Measurements from ENCODE around the gene USP7.
A peak's percentile ranks its signal among the peaks of the same experiment; 100 is the strongest.

The USP7 gene

GRCh38 chr16:8905795-8906591 is 57.7 kb downstream of the USP7 start:
- TF ChIP-seq CTCF (IDR thresholded peaks at IDR 0.05) (0 out of 2 replicates have a peak, but pooled peaks have one; percentile 22), ZFX (IDR thresholded peaks at IDR 0.05; ENCODE audit: borderline replicate concordance) (no peak)
- no peak overlapping the region for H3K27ac ChIP-seq

GRCh38 chr16:8905168-8905762 is 58.4 kb downstream of the USP7 start:
- no peak for TF ChIP-seq ZFX (IDR thresholded peaks at IDR 0.05; ENCODE audit: borderline replicate concordance)
- peak; percentile 17; the same call in 1 of the 2 replicates for TF ChIP-seq CTCF (IDR thresholded peaks at IDR 0.05)
- no peak overlapping the region for H3K27ac ChIP-seq

DNA sequence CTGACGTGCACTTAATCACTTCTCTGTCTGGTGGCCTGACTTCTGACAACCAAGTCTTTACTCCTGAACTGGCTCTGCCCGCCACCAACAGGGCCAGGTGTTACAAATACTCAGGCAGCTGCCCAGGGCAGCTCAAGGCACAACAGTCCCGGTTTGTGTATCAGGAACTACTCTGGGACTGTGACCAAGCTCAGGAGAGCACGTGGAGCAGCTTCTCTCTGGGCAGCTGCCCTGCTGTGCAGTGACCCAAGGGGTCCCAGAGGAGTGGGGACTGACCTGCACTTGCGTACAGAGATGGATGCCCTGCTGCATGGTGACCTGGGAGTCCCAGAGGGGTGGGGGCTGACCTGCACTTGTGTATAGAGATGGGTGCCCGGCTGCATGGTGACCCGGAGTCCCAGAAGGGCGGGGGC is 59.7 kb downstream of the USP7 start:
- TF ChIP-seq CTCF (IDR thresholded peaks at IDR 0.05), result no peak

GRCh38 chr16:8903004-8903403 is 60.7 kb downstream of the USP7 start:
- H3K27ac ChIP-seq, result no peak overlapping the region

More for the DNA sequence above, 59.7 kb downstream of the USP7 start:
- no peak overlapping the region for H3K27ac ChIP-seq

DNA sequence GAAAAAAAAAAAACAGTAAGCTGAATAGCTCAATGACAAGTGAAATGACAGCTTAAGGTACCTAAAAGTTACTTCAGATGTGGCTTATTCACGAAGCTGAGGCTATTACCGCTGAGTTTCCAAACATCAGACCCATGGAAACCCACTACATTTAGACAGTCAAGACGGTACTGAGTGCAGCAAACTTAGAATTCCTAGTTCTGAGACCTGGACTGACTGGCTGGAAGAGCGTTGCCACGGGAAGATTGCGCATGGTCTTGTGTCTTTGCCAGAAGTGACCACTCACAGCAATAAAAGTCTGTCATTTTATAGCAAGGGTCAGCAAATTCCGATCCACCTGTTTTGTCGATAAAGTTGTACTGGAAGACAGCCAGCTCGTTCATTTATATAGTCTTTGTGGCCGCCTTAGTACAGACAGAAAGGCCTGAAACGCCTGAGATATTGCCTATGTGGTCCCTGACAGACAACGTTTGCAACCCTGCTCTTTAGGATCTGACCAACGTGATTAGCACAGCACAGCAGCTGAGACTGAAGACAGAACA is 62.3 kb downstream of the USP7 start:
- no peak for TF ChIP-seq ZFX (IDR thresholded peaks at IDR 0.05; ENCODE audit: borderline replicate concordance)
- TF ChIP-seq CTCF (IDR thresholded peaks at IDR 0.05), result no peak
- H3K27ac ChIP-seq, result no peak overlapping the region

More at GRCh38 chr16:8903004-8903403, 60.7 kb downstream of the USP7 start:
- TF ChIP-seq ZFX (IDR thresholded peaks at IDR 0.05; ENCODE audit: borderline replicate concordance) (no peak), CTCF (IDR thresholded peaks at IDR 0.05) (no peak)

- TF ChIP-seq ZFX (IDR thresholded peaks at IDR 0.05; ENCODE audit: borderline replicate concordance) (no peak), CTCF (IDR thresholded peaks at IDR 0.05) (no peak)
- H3K27ac ChIP-seq, result no peak overlapping the region
Measured at GRCh38 chr16:8900343-8900742, 63.4 kb downstream of the USP7 start.

Data from 22Rv1 (cell line).